Left ventricle myocardium inferior (tissue), 1 donor: ENCODE data around the gene ZNF821. TPM values are rescaled to one million over a fixed set of nuclear protein-coding genes. Genes with fewer than 3 reads are reported as not detected.

Experiments used
- DNase-seq: peaks from one replicate; pipeline ENCODE4 v3.0.0-alpha.2; 2020
- H3K27ac ChIP-seq: fragments of 200-600 bp; replicated peaks from 2 replicates; pipeline ENCODE4 v1.8.0; 2021
- H3K27me3 ChIP-seq: fragments of 200-600 bp; 2 replicates; pipeline ENCODE4 v1.8.0; 2021; ENCODE audit warnings: low read depth
- H3K36me3 ChIP-seq: fragments of 200-600 bp; 2 replicates; pipeline ENCODE4 v1.8.0; 2021
- H3K4me1 ChIP-seq: fragments of 200-600 bp; 2 replicates; pipeline ENCODE4 v1.8.0; 2021
- H3K4me3 ChIP-seq: fragments of 200-600 bp; 2 replicates; pipeline ENCODE4 v1.8.0; 2021; ENCODE audit warnings: mild to moderate bottlenecking, moderate library complexity
- H3K9me3 ChIP-seq: fragments of 200-600 bp; replicated peaks from 2 replicates; pipeline ENCODE4 v1.8.0; 2021
- intact Hi-C: fragments of 100-400 bp; cut with micrococcal nuclease; formaldehyde crosslinking; loops from one replicate; pipeline ENCODE4 v1.11.0; 2022
- total RNA-seq: library from RNA; stranded (reverse); fragmentation: NEBNext Ultra II Directional; extraction: Animal tissue kit (Norgen Biotek cat#: 25700); gene quantifications from one replicate; pipeline ENCODE4 v1.2.1, GENCODE V29; 2021
- TF ChIP-seq, protein P1 (sequence below): fragments of 200-600 bp; IDR thresholded peaks from 2 replicates; pipeline ENCODE4 v1.8.0; 2021; ENCODE audit warnings: antibody characterized with exemption, mild to moderate bottlenecking, borderline replicate concordance
- donor health status: DM: no; HTN: yes; CAD: no; lungs with severe emphysema.

Gene ZNF821
- total RNA-seq, 1 donor from 2014 or later: 3.0 TPM

DNA sequence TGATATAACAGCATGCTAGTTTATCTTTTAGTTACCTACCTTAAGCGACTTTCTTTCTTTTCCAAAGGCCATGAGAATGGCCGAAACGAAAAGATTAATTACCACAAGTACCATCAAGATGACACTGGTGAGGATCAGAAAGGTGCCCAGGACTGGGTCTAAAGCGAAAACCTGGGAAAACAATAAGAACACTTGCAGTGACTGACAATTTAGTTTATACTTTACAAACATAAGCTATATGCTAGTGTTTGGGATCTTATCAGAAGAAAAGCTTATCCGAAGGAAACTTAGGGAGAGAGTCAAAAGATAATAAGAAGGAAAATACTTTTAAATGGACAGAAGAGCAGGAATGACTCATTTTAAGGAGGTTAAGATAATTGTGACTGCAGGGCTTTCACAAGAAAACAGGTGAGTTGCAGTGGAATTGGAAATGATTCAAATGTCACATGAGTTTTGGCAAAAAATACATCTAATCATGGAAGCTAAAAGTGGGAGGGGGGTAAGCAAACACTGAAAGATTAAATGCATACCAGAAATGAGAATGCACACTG is 46.1 kb upstream of the ZNF821 start:
- DNase-seq: no peak
- H3K4me1 ChIP-seq: peaks cover 80% of the 10 kb centered on the region
- no peak overlapping the region for H3K4me3 ChIP-seq
- TF ChIP-seq, protein P1, sequence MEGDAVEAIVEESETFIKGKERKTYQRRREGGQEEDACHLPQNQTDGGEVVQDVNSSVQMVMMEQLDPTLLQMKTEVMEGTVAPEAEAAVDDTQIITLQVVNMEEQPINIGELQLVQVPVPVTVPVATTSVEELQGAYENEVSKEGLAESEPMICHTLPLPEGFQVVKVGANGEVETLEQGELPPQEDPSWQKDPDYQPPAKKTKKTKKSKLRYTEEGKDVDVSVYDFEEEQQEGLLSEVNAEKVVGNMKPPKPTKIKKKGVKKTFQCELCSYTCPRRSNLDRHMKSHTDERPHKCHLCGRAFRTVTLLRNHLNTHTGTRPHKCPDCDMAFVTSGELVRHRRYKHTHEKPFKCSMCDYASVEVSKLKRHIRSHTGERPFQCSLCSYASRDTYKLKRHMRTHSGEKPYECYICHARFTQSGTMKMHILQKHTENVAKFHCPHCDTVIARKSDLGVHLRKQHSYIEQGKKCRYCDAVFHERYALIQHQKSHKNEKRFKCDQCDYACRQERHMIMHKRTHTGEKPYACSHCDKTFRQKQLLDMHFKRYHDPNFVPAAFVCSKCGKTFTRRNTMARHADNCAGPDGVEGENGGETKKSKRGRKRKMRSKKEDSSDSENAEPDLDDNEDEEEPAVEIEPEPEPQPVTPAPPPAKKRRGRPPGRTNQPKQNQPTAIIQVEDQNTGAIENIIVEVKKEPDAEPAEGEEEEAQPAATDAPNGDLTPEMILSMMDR: no peak
- no peaks in the 10 kb centered on the region for H3K9me3 ChIP-seq
- H3K27ac ChIP-seq: peak overlapping the region; percentile 83
- peaks cover 53% of the 10 kb centered on the region for H3K36me3 ChIP-seq
- H3K27me3 ChIP-seq: no peaks in the 10 kb centered on the region
- intact Hi-C loops: no loop called here

DNA sequence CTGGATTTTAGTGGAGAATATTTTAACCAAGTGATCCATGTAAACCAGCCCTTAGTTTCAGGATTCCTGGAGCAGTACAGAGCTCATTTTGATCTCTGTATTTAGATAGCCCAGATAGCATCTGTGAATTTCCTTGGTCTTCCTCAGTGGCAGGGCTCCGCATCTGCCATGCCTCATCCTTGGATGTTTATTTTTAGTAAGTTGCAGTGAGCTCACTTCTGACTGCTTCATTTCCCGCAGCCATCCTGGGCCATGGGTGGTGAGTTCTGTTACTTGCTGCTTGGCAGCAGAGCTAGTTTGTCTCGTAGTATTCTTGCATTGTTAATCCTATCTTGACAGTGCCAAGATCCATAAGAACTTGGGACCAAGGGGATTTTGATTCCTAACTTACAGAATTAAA is 45.1 kb upstream of the ZNF821 start:
- TF ChIP-seq, protein P1: no peak
- Histone ChIP-seq H3K27me3 (no peaks in the 10 kb centered on the region), H3K4me3 (no peak overlapping the region), H3K9me3 (no peaks in the 10 kb centered on the region), H3K27ac (peak overlapping the region; percentile 83), H3K36me3 (peaks cover 60% of the 10 kb centered on the region), H3K4me1 (peaks cover 79% of the 10 kb centered on the region)
- intact Hi-C loops: no loop called here
- no peak for DNase-seq

DNA sequence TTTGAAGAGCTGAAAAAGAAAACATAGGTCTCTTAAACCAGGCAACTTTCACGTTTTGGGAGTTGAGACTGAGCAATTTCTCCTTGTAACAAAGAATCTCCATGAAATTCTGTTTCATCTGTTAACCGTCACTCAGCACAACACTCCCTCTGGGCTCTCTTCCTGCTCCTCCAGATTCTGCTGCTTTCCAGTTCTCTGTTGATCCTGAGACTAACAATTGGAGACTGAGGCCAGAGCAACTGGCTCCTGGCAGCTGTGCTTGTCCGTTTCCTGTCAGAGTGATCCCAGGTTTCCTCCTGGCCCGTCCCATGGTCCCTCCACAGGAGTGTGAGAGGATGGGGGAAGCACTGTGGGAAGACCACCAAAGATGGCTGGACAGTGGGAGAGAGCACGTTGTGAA is 43.8 kb upstream of the ZNF821 start:
- TF ChIP-seq, protein P1: no peak
- H3K4me1 ChIP-seq: peaks cover 85% of the 10 kb centered on the region
- H3K4me3 ChIP-seq: peak overlapping the region; percentile 22
- intact Hi-C loops: no loop called here
- peak overlapping the region; percentile 83 for H3K27ac ChIP-seq
- H3K36me3 ChIP-seq: peaks cover 68% of the 10 kb centered on the region
- no peaks in the 10 kb centered on the region for H3K9me3 ChIP-seq
- peak; percentile 39 for DNase-seq
- no peaks in the 10 kb centered on the region for H3K27me3 ChIP-seq

DNA sequence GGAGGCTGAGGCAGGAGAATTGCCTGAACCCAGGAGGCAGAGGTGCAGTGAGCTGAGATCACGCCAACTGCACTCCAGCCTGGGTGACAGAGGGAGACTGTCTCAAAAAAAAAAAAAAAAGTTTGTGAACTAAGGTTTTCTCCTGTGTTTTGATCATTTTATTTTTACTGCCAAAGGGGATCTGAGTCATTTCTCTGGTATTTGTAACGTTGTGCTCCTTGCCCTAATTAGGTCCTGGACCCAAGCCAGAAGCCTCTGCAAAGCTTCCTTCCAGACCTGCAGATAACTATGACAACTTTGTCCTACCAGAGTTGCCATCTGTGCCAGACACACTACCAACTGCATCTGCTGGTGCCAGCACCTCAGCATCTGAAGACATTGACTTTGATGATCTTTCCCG is 43.4 kb upstream of the ZNF821 start:
- Histone ChIP-seq H3K4me3 (peak overlapping the region; percentile 22), H3K27ac (peak overlapping the region; percentile 83), H3K36me3 (peaks cover 72% of the 10 kb centered on the region), H3K9me3 (no peaks in the 10 kb centered on the region), H3K27me3 (no peaks in the 10 kb centered on the region), H3K4me1 (peaks cover 87% of the 10 kb centered on the region)
- TF ChIP-seq, protein P1: no peak
- intact Hi-C loops: no loop called here
- DNase-seq: peak; percentile 45

DNA sequence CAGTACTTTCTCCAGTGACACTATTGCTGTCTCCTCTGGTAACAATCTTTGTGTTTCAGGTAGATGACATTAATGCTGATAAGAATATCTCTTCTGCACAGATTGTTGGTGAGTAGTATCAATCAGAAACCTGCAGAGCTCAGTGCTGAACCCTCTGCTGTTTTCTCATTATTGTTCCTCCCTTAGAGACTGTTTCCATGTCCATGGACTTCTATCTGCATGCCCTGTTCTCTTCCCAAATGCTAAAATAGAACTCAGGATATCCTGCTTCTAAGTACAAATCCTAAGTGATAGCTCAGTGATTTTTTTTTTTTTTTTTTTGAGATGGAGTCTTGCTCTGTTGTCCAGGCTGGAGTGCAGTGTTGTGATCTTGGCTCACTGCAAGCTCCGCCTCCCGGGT is 40.7 kb upstream of the ZNF821 start:
- Histone ChIP-seq H3K36me3 (peaks cover 89% of the 10 kb centered on the region), H3K27me3 (no peaks in the 10 kb centered on the region), H3K4me1 (peaks cover 86% of the 10 kb centered on the region), H3K9me3 (no peaks in the 10 kb centered on the region), H3K27ac (peak overlapping the region; percentile 83), H3K4me3 (no peak overlapping the region)
- TF ChIP-seq, protein P1: no peak
- no peak for DNase-seq
- intact Hi-C loops: no loop called here
